Measurements from ENCODE around the gene IL20. TPM values are rescaled to one million over a fixed set of nuclear protein-coding genes. Genes with fewer than 3 reads are reported as not detected.

The IL20 gene
- total RNA-seq, 3 donors from 2014 or later = not detected

- Histone ChIP-seq H3K36me3 (ENCODE audit: low read depth) (no peaks in the 10 kb centered on the region), H3K9me3 (peaks cover 17% of the 10 kb centered on the region), H3K4me1 (ENCODE audit: low read depth) (no peaks in the 10 kb centered on the region), H3K4me3 (no peak overlapping the region)
- no peak for ATAC-seq
- intact Hi-C loops (cut with DNase I, micrococcal nuclease) = no loop called here
- TF ChIP-seq CTCF (IDR thresholded peaks at IDR 0.05) = no peak
- DNase-seq = no peak
Measured at GRCh38 chr1:206880314-206880713, 14.9 kb downstream of the IL20 start.

DNA sequence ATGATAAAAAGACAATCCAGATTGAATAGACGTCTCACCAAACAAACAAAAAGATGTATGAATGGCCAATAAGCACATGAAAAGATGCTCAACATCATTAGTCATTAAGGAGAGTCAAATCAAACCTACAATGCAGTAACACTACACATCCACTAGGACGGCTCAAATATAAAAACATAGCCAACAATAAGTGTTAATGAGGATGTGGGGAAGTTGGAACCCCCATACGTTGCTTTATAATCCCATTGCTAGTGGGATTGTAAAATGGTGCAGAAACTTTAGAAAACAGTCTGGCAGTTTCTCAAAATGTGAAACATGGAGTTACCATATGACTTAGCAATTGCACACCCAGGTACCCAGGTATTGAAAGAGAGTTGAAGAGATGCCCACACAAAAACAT, 17.1 kb downstream of the IL20 start:
- intact Hi-C loops (cut with DNase I, micrococcal nuclease) = no loop called here
- no peak overlapping the region for H3K4me3 ChIP-seq
- no peaks in the 10 kb centered on the region for H3K36me3 ChIP-seq (ENCODE audit: low read depth)
- H3K4me1 ChIP-seq (ENCODE audit: low read depth) = no peaks in the 10 kb centered on the region
- no peak for ATAC-seq
- TF ChIP-seq CTCF (IDR thresholded peaks at IDR 0.05) = no peak
- H3K9me3 ChIP-seq = peaks cover 12% of the 10 kb centered on the region
- DNase-seq = no peak

DNA sequence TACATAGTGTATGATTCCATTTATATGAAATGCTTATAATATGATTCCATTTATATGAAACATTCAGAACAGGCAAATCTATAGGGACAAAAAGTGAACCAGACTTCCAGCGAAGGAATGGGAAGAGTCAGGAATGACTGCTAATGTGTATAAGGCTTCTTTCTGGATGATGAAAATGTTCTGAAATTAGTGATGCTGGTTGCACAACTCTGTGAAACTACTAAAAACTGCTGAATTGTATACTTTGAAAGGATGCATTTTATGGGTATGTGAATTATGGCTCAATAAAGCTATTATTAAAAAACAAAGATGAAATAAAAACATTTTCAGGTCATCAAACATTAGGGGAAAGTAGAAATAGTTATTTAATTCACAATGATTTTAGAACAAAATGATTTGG, 17.7 kb downstream of the IL20 start:
- no peak for DNase-seq
- no peaks in the 10 kb centered on the region for H3K4me1 ChIP-seq (ENCODE audit: low read depth)
- no peak overlapping the region for H3K4me3 ChIP-seq
- peaks cover 9% of the 10 kb centered on the region for H3K9me3 ChIP-seq
- no peaks in the 10 kb centered on the region for H3K36me3 ChIP-seq (ENCODE audit: low read depth)
- no peak for TF ChIP-seq CTCF (IDR thresholded peaks at IDR 0.05)
- no peak for ATAC-seq
- intact Hi-C loops (cut with DNase I, micrococcal nuclease) = no loop called here

DNA sequence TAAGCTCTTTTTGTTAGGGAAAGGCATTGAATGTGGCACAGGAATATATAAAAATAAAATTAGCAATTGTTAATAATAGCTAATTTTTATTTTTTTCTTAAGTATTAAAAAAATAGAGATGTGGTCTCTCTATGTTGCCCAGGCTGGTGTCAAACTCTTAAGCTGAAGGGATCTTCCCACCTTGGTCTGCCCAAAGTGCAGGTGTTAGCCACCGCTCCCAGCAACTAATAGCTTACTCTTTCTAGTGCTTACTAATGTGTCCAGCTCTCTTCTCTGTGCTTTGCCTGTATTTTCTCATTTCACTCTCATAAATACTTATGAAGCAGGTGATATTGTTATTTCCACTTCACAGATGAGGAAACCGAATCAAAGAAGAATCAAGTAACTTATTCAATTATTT, 18.5 kb downstream of the IL20 start:
- Histone ChIP-seq H3K4me3 (no peak overlapping the region), H3K36me3 (ENCODE audit: low read depth) (no peaks in the 10 kb centered on the region), H3K9me3 (peaks cover 2% of the 10 kb centered on the region), H3K4me1 (ENCODE audit: low read depth) (no peaks in the 10 kb centered on the region)
- DNase-seq (no peak), ATAC-seq (no peak)
- TF ChIP-seq CTCF (IDR thresholded peaks at IDR 0.05) = no peak
- intact Hi-C loops (cut with DNase I, micrococcal nuclease) = no loop called here

DNA sequence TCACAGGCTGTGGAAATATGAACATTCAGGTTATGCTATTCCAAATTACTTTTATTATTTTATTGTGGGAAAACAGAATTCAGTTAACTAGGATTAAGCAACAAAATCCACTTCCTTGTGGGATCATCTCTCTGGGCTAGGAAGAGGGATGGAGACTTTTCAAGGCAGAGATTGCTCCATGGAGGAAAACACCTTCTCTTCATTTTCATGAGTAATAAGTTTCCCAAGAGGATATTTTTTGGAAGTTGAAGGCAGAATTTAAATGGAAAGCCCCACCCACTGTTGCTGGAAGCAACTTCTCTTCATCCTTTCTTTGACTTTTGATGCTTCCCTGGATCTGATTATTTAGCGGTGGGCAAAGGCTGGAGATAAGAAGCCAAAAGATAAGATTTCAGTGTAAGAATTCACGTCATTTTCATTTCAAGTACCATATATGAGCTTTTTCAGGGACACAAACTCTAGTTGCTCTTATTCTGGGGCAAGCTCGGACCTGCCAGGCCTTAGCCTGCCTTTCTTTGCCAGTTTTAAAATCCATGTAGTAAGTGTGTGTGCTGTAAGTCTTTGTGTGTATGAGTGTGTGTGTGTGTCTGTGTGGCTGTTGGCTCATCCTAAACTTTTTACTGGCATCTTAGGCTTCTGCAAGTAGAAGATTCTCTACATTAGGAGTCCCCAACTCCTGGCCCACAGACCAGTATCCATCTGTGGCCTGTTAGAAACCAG, 20.1 kb downstream of the IL20 start:
- TF ChIP-seq CTCF (IDR thresholded peaks at IDR 0.05) = no peak
- H3K4me3 ChIP-seq = no peak overlapping the region
- H3K4me1 ChIP-seq (ENCODE audit: low read depth) = no peaks in the 10 kb centered on the region
- no peaks in the 10 kb centered on the region for H3K36me3 ChIP-seq (ENCODE audit: low read depth)
- DNase-seq = no peak
- no peaks in the 10 kb centered on the region for H3K9me3 ChIP-seq
- intact Hi-C loops (cut with DNase I, micrococcal nuclease) = no loop called here
- no peak for ATAC-seq

DNA sequence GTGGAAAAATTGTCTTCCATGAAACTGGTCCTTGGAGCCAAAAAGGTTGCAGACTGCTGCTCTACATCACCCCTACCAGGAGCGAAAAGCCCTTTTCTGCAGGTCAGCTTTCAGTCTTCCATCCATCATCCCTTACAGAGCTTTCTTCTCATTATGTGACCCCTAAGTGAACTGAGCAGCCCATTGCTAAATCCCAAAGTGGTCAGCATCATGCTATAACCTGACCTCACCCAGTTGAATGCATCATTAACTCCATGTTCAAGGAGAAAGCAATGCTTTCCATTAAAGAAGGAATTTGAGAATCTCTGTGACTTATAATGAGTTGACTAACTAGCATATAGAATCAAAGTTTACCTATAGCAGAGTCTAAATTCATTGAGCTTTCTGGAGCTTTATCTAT, 21.4 kb downstream of the IL20 start:
- H3K36me3 ChIP-seq (ENCODE audit: low read depth) = no peaks in the 10 kb centered on the region
- no peak for ATAC-seq
- H3K9me3 ChIP-seq = no peaks in the 10 kb centered on the region
- no peak for DNase-seq
- TF ChIP-seq CTCF (IDR thresholded peaks at IDR 0.05) = no peak
- H3K4me3 ChIP-seq = no peak overlapping the region
- intact Hi-C loops (cut with DNase I, micrococcal nuclease) = no loop called here
- H3K4me1 ChIP-seq (ENCODE audit: low read depth) = no peaks in the 10 kb centered on the region
